Right lobe of liver (tissue), 4 donors: ENCODE results near the gene SKA1.
"Not testable (repeated sequence)": the region's sequence is repeated elsewhere in the genome, so short reads cannot be mapped to it uniquely, and the experiment has no call there.

Experiments
- CTCF ChIP-seq, 4 donors: fragments of 200-600 bp in 3 of 4; fragments of 450-650 bp in 1 of 4; IDR thresholded peaks; one replicate each; pipeline versions ENCODE4 v1.5.1 to v1.8.0; 2016 to 2022; ENCODE audit warnings: antibody characterized with exemption in 4 of 4, mild to moderate bottlenecking in 2 of 4
- POLR2A ChIP-seq: fragments of 450-650 bp; IDR thresholded peaks from one replicate; pipeline ENCODE4 v1.6.1; 2017; ENCODE audit warnings: antibody characterized with exemption, mild to moderate bottlenecking
- donor health status: DM: no; HTN: no; CAD: no.
- donor health status: DM: no; HTN: no; CAD: no.
- donor health status: DM: no; HTN: yes; CAD: no.

GRCh38 chr18:50400438-50400837 is 25.6 kb downstream of the SKA1 start:
- TF ChIP-seq CTCF (IDR thresholded peaks at IDR 0.05); POLR2A: not testable (repeated sequence)
